ENCODE measurements around the gene S100P.
"Not testable (repeated sequence)": the region's sequence is repeated elsewhere in the genome, so short reads cannot be mapped to it uniquely, and the experiment has no call there.

S100P gene

DNA sequence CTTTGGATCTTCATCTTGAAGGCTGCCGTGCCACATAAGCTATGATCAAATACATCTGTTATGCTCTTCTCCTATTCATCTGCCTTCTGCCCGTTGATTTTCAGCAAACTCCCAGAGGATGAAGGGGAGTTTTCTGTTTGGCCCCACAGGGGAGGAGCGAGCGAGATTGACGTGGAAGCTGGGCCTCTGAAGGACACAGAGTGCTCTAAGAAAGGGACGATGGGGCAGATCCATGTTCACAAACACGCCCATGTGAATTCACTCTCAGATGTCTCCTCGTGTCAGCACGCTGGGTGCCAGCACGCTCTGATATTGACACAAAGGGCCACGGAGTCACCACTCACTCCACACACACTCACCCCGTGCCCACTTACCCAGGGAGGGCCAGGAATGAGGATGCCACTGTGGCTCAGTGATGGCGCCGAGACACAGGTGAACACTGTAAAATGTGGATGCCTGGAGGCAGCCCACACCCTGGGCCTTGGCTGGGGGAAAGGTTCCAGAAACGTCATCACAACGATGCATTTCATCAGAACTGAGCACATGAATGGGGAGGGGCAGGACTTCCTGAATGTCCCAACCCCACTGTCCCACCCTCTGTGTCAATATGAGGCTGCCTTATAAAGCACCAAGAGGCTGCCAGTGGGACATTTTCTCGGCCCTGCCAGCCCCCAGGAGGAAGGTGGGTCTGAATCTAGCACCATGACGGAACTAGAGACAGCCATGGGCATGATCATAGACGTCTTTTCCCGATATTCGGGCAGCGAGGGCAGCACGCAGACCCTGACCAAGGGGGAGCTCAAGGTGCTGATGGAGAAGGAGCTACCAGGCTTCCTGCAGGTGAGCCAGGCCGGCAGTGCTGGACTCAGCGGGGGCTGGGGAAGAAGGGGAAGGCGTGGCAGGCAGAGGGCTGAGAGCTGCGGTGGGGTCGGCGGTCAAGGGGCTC is at the start of gene S100P:
Gene S100P (plus strand): TSS at position 648 of the 946 bp plus-strand sequence. CDS start 55 bp downstream, at position 703.
- Mint-ChIP-seq H3K4me1 (peaks cover 23 to 34% of the 10 kb centered on the region in 2 donors), H3K36me3 (peaks cover 7 to 18% of the 10 kb centered on the region in 2 donors), H3K27me3 (peaks cover 7 to 27% of the 10 kb centered on the region in 2 donors), H3K4me3 (no peak within 1 kb of the TSS), H3K27ac (peak within 1 kb of the TSS; percentile 53), H3K9me3 (no peaks in the 10 kb centered on the region)
- no peak for DNase-seq
- no peak for ATAC-seq (replicated peaks)

DNA sequence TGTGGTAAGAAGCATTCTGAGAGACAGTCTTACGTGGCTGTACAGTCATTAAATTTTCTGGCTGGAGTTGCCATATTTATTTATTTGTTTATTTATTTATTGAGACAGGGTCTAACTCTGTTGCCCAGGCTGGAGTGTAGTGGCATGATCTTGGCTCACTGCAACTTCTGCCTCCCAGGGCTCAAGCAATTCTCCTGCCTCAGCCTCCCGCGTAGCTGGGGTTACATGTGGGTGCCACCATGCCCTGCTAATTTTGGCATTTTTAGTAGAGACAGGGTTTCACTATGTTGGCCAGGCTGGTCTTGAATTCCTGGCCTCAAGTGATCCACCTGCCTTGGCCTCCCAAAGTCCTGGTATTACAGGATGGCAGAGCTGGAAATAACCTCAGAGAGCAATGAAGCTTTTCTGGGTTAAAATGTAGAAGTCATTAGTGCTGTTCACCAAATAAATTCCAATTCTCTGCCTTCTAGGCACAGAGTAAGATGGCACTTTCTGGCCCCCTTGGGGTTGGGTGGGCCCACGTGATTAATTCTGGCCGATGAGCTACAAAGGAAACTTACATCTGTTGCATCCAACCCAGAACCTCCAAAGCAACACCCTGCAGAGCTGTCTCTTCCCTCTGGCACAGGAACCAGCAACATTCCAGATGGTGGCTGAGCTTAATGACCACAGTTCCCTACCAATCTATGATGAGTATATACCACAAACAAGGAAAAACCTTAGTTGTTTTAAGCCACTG is 48.7 kb upstream of the S100P start:
- H3K4me3 Mint-ChIP-seq, result no peak overlapping the region
- no peaks in the 10 kb centered on the region for H3K27me3 Mint-ChIP-seq
- no peak for ATAC-seq (replicated peaks)
- H3K27ac Mint-ChIP-seq, result no peak overlapping the region
- H3K36me3 Mint-ChIP-seq, result peaks cover 38 to 48% of the 10 kb centered on the region in 2 donors
- no peaks in the 10 kb centered on the region for H3K9me3 Mint-ChIP-seq
- DNase-seq, result no peak
- H3K4me1 Mint-ChIP-seq, result peaks cover 24 to 38% of the 10 kb centered on the region in 2 donors

DNA sequence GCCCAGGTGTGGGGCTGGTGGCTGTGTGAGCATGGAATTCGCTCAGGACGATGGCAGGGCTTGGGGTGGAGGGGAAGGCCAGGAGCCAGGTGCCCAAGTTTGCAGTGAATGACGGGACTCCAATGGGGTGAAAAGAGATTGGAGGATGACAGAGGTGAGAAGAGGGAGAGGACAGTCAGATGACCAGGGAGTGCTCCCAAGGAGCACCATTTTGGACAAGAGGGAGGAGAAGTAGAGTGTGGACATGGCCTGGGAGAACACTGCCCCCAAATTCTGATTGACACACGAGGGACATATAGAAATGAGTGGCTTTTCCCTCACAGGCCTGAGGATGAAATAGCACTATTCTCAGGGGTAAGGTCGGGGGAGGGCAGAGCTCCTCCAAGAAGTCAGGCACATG is 46.5 kb upstream of the S100P start:
- peak overlapping the region; percentile 20 for H3K27ac Mint-ChIP-seq

DNA sequence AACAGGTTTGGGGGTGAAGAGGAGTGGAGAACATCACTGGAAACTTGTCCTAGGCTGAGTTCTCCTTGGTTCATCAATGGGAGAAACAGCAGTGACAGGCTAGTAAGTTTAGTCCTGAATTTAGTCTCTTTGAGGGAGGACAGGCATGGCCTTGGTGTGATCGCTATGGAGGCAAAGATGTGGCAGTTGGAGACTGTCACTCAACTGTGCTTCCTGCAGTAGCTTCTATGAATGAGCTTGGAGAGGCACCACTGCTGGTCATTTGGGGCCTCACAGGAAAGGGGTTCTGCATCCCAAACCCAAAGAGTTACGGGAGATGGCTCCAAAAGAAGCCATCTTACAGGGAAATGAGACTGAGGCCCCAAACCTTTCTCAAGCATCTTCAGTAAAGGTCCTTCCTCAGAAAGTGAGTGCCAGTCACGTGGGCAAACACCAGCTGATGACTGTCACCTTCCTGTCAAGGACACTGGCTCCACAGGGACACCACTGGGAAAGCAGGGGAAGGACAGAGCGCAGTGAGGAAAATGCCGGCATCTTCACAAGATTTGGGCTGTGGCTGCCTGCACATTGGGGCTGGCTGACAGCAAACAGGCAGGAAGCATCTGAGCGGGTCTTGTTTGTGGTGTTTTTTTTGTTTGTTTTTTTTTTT is 46.0 kb upstream of the S100P start:
- no peaks in the 10 kb centered on the region for H3K9me3 Mint-ChIP-seq
- ATAC-seq (replicated peaks), result no peak
- peaks cover 4 to 13% of the 10 kb centered on the region in 2 donors for H3K4me1 Mint-ChIP-seq
- no peak overlapping the region for H3K27ac Mint-ChIP-seq
- DNase-seq, result no peak
- H3K36me3 Mint-ChIP-seq, result peaks cover 14 to 21% of the 10 kb centered on the region in 2 donors
- no peak overlapping the region for H3K4me3 Mint-ChIP-seq
- no peaks in the 10 kb centered on the region for H3K27me3 Mint-ChIP-seq

More for the DNA sequence above, 46.5 kb upstream of the S100P start:
- no peak overlapping the region for H3K4me3 Mint-ChIP-seq
- DNase-seq, result no peak
- peaks cover 6 to 18% of the 10 kb centered on the region in 2 donors for H3K4me1 Mint-ChIP-seq
- H3K9me3 Mint-ChIP-seq, result no peaks in the 10 kb centered on the region
- no peak for ATAC-seq (replicated peaks)
- H3K27me3 Mint-ChIP-seq, result no peaks in the 10 kb centered on the region
- H3K36me3 Mint-ChIP-seq, result peaks cover 16 to 26% of the 10 kb centered on the region in 2 donors

DNA sequence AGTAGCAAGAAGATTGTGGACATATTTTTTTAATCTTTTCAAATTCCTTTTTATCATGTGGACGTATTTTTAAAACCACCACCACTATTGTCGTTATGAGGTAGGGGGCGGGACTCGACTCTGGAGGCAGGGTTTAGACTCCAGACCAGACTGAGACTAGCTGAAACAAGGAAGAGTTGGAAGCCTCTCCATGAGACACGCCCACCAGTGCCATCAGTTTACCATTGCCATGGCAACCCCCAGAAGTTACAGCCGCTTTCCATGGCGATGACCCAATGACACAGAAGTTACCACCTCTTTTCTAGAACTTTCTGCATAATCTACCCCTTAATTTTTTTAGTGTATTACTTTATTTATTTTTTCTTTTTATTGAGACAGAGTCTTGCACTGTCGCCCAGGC is 44.5 kb upstream of the S100P start:
- Mint-ChIP-seq H3K36me3 (peaks cover 7 to 8% of the 10 kb centered on the region in 2 donors), H3K9me3 (peaks cover 0 to 2% of the 10 kb centered on the region in 2 donors), H3K4me3 (no peak overlapping the region), H3K27ac (no peak overlapping the region), H3K27me3 (peaks cover 0 to 5% of the 10 kb centered on the region in 2 donors), H3K4me1 (no peaks in the 10 kb centered on the region)
- DNase-seq (no peak), ATAC-seq (replicated peaks) (no peak)

DNA sequence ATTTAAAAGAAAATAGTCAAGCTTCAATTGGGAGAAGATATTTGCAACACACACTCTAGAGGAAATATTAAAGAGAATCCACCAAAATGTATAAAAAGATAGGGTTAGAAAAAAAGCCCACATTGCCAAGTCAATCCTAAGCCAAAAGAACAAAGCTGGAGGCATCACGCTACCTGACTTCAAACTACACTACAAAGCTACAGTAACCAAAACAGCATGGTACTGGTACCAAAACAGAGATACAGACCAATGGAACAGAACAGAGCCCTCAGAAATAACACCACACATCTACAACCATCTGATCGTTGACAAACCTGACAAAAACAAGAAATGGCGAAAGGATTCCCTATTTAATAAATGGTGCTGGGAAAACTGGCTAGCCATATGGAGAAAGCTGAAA is 39.5 kb upstream of the S100P start:
- H3K27me3 Mint-ChIP-seq, result peaks cover 0 to 15% of the 10 kb centered on the region in 2 donors
- DNase-seq; ATAC-seq (replicated peaks); H3K9me3 Mint-ChIP-seq; H3K27ac Mint-ChIP-seq; H3K36me3 Mint-ChIP-seq; H3K4me3 Mint-ChIP-seq: not testable (repeated sequence)
- H3K4me1 Mint-ChIP-seq, result peaks cover 5 to 11% of the 10 kb centered on the region in 2 donors

DNA sequence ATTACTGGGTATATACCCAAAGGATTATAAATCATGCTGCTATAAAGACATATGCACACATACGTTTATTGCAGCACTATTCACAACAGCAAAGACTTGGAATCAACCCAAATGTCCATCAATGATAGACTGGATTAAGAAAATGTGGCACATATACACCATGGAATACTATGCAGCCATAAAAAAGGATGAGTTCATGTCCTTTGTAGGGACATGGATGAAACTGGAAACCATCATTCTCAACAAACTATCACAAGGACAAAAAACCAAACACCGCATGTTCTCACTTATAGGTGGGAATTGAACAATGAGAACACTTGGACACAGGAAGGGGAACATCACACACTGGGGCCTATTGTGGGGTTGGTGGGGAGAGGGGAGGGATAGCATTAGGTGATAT is 38.4 kb upstream of the S100P start:
- ATAC-seq (replicated peaks); H3K27ac Mint-ChIP-seq; H3K4me3 Mint-ChIP-seq; H3K36me3 Mint-ChIP-seq; H3K9me3 Mint-ChIP-seq; DNase-seq: not testable (repeated sequence)
- peaks cover 7 to 25% of the 10 kb centered on the region in 2 donors for H3K27me3 Mint-ChIP-seq
- peaks cover 8 to 20% of the 10 kb centered on the region in 2 donors for H3K4me1 Mint-ChIP-seq

DNA sequence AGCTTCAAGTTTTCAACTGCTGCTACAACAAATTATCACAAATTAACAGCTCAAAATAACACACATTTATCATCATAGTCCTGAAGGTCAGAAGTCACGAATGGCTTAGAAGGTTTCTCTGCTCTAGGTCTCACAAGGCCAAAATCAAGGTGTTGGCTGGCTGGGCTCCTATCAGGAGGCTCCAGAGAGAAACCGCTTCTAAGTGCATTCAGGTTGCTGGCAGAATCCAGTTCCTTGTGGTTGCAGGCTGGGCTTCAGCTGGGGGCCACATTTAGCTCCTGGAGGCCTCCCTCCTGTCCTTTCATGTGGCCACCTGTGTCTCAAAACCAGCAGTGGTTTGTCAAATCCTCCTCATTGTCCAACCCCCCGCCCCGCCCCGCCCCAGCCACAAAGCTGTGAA is 37.8 kb upstream of the S100P start:
- peaks cover 0 to 3% of the 10 kb centered on the region in 2 donors for H3K9me3 Mint-ChIP-seq
- H3K27ac Mint-ChIP-seq, result no peak overlapping the region
- peaks cover 8 to 20% of the 10 kb centered on the region in 2 donors for H3K4me1 Mint-ChIP-seq
- H3K36me3 Mint-ChIP-seq, result peaks cover 2 to 4% of the 10 kb centered on the region in 2 donors
- H3K4me3 Mint-ChIP-seq, result no peak overlapping the region
- H3K27me3 Mint-ChIP-seq, result peaks cover 13 to 32% of the 10 kb centered on the region in 2 donors
- DNase-seq (no peak), ATAC-seq (replicated peaks) (no peak)

DNA sequence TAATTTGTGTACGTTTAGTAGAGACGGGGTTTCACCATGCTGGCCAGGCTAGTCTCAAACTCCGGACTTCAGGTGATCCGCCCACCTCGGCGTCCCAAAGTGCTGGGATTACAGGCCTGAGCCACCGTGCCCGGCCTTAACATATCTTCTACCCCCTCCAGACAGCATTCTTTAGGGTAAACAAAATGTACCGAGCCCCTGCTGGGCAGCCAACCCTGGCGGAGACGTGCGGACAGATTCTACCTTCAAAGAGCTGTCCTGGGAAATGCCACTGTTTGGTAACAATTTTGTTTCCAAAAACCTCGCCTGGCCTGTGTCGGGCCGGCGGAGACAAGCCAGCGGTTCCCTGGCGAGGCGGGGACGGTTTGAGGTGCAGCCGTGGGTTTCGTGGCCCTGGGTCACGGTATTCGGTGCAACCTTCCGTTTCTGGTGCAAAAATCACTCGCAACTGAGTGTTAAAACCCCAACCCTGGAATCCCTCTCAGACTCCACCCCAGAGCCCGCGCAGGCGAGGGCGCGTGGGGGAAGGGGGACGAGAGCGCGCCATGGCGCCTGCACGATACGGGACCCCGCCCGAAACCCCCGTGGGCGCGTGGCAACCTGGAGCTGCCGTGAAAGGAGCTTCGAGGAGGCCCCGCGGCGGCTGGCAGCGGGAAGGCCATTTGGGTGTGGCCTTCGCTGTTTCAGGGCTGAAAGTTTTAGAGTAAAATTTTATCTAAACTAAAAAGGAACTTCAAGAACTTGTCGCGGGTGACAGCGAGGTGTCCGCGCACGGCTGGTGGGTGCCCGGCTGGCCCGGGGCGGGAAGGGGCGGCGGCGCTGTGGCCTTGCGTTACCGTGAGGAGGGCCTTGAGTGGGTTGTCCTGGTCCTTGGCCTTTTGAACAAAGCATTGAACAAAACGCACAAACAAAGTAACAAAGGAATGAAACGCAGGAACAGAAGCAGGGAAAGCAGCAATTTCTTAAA is 36.2 kb upstream of the S100P start:
- DNase-seq, result no peak
- H3K4me3 Mint-ChIP-seq, result no peak overlapping the region
- no peak for ATAC-seq (replicated peaks)
- peaks cover 0 to 3% of the 10 kb centered on the region in 2 donors for H3K9me3 Mint-ChIP-seq
- H3K27me3 Mint-ChIP-seq, result peaks cover 26 to 47% of the 10 kb centered on the region in 2 donors
- H3K4me1 Mint-ChIP-seq, result peaks cover 8 to 20% of the 10 kb centered on the region in 2 donors
- no peak overlapping the region for H3K27ac Mint-ChIP-seq
- peaks cover 2 to 4% of the 10 kb centered on the region in 2 donors for H3K36me3 Mint-ChIP-seq

DNA sequence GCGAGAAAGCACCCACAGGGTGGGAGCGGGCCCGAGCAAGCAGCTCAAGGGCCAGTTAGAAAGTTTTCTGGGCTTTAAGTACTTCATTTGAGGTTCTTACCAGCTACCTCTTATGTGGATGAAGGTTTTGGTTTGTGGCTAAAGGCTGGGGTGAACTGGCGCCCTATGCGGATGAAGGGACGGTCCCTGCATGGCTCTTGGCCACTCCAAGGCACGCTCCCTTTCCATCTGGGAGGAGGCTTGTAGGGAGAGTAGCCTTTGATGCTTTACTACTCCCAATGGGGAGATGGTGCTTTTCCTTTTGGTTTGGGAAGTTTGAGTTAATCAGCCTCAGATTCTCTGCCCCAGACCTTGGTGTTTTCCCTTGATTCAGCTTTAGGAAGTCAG is 35.5 kb upstream of the S100P start:
- Mint-ChIP-seq H3K36me3 (peaks cover 2 to 4% of the 10 kb centered on the region in 2 donors), H3K4me1 (peaks cover 8 to 20% of the 10 kb centered on the region in 2 donors), H3K27ac (no peak overlapping the region), H3K9me3 (peaks cover 0 to 3% of the 10 kb centered on the region in 2 donors), H3K27me3 (peaks cover 33 to 52% of the 10 kb centered on the region in 2 donors), H3K4me3 (peak overlapping the region; percentile 74 to 86)
- ATAC-seq (replicated peaks) (peak; percentile 45 to 55), DNase-seq (no peak)

DNA sequence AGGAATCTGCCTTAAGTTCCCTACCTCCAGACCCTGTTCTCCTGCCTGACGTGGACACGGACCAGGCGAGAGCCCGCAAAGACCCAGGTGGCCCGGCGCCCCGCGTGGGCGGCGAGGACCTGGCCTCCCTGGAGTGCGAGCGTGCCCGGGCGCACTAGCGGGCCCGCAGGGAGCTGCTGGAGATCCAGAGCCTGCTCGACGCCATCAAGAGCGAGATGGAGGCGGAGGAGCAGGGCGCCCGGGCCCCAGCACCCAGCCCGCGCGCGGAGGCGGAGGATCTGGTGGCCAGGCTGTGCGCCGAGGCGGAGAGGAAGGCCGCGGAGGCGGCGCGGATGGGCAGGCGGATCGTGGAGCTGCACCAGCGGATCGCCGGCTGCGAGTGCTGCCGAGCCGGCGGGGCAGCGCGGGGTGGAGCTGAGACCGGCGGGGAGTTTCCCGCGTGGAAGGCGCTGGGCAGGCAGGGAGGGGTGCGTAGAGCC is 35.0 kb upstream of the S100P start:
- Mint-ChIP-seq H3K27ac (no peak overlapping the region), H3K9me3 (peaks cover 0 to 3% of the 10 kb centered on the region in 2 donors)
- DNase-seq, result peak; percentile 39

DNA sequence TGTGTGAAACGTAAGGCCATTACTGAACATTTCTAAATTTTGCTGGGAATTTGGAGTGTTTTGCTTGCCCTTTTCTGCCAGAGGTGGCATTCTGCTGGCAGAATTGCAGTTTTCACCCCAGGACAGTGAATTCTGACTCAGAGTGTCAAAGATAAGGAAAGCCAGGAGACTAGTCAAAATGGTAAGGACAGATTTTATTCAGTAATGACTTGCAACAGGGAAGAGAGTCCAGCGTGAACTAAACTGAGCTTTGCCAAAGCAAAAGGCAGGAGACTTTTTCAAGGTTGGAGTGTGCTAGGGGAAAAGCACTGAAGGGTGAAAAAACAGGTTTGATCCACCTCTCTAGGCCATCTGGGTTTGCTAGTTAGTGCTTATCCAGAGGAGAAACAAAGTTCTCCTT is 33.8 kb upstream of the S100P start:
- Mint-ChIP-seq H3K9me3 (no peaks in the 10 kb centered on the region), H3K36me3 (peaks cover 2 to 4% of the 10 kb centered on the region in 2 donors), H3K4me1 (peaks cover 8 to 20% of the 10 kb centered on the region in 2 donors), H3K27me3 (peaks cover 38 to 54% of the 10 kb centered on the region in 2 donors), H3K27ac (no peak overlapping the region), H3K4me3 (no peak overlapping the region)
- ATAC-seq (replicated peaks), result no peak
- no peak for DNase-seq

More for the DNA sequence above, 35.0 kb upstream of the S100P start:
- Mint-ChIP-seq H3K36me3 (peaks cover 2 to 4% of the 10 kb centered on the region in 2 donors), H3K27me3 (peaks cover 37 to 53% of the 10 kb centered on the region in 2 donors), H3K4me1 (peaks cover 8 to 20% of the 10 kb centered on the region in 2 donors), H3K4me3 (peak overlapping the region; percentile 74 to 86)
- ATAC-seq (replicated peaks), result peak; percentile 81

DNA sequence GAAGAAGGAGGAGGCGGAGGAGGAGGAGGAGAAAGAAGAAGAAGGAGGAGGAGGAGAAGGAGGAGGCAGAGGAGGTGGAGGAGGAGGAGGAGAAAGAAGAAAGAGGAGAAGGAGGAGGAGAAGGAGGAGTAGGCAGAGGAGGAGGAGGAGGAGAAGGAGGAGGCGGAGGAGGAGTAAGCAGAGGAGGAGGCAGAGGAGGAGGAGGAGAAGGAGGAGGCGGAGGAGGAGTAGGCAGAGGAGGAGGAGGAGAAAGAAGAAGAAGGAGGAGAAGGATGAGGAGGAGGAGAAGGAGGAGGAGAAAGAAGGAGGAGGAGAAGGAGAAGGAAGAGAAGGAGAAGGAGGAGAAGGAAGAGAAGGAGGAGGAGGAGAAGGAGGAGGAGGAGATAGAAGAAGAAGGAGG is 33.2 kb upstream of the S100P start:
- ATAC-seq (replicated peaks) (no peak), DNase-seq (no peak)
- H3K4me1 Mint-ChIP-seq, result peaks cover 8 to 20% of the 10 kb centered on the region in 2 donors
- peaks cover 38 to 54% of the 10 kb centered on the region in 2 donors for H3K27me3 Mint-ChIP-seq
- H3K4me3 Mint-ChIP-seq, result no peak overlapping the region
- no peaks in the 10 kb centered on the region for H3K9me3 Mint-ChIP-seq
- H3K36me3 Mint-ChIP-seq, result peaks cover 2 to 4% of the 10 kb centered on the region in 2 donors
- H3K27ac Mint-ChIP-seq, result no peak overlapping the region
